Pancreas (tissue), 10 donors: ENCODE data around the gene CSRNP2. TPM values are rescaled to one million over a fixed set of nuclear protein-coding genes. Genes with fewer than 3 reads are reported as not detected.

ENCODE experiments used
- ATAC-seq, 4 donors: fragments of 200-7000 bp; cut with Tn5 transposase; one replicate each; pipeline versions ENCODE4 v1.8.0 to v1.9.1; 2020; ENCODE audit warnings: mild to moderate bottlenecking in 4 of 4, moderate library complexity in 4 of 4
- DNase-seq, 6 donors: peaks; one replicate each; pipeline ENCODE4 v3.0.0-alpha.2; 2020
- FAIRE-seq: peaks from 2 replicates; lab custom pipeline; 2012; peaks lifted over from hg19 to GRCh38; lab: Jason Lieb, UNC
- H3K27ac ChIP-seq, 4 donors: fragments of 200-600 bp; sonication (generic); 1 replicate in 3 of 4; 2 replicates in 1 of 4; pipeline versions ENCODE4 v1.5.0 to v1.8.0; 2020
- H3K27me3 ChIP-seq, 4 donors: fragments of 200-600 bp; one replicate each; pipeline ENCODE4 v1.8.0; 2021
- H3K36me3 ChIP-seq, 3 donors: fragments of 200-600 bp; sonication (generic) in 1 of 3; one replicate each; pipeline versions ENCODE4 v1.5.0 to v1.8.0; 2020 to 2021
- H3K4me1 ChIP-seq, 3 donors: fragments of 200-600 bp; one replicate each; pipeline ENCODE4 v1.8.0; 2021
- H3K4me3 ChIP-seq, 4 donors: fragments of 200-600 bp; sonication (generic) in 2 of 4; one replicate each; pipeline versions ENCODE4 v1.5.0 to v1.8.0; 2020 to 2021
- H3K9me3 ChIP-seq, 4 donors: fragments of 200-600 bp; one replicate each; pipeline ENCODE4 v1.8.0; 2021
- WGBS, 2 donors: extraction: QIAGEN DNeasy Blood & Tissue Kit; methylation state at CpG; one replicate each; pipeline ENCODE4 v1.1.7; 2013; 5-methylcytosine and 5-hydroxymethylcytosine counted together
- intact Hi-C, 3 donors: fragments of 100-400 bp; cut with DNase I; formaldehyde crosslinking; loops; one replicate each; pipeline versions ENCODE4 v1.11.1 to v1.14.2; 2022
- polyA plus RNA-seq, 2 donors: library from polyadenylated mRNA; stranded (reverse); fragments of 200-250 nt; gene quantifications; one replicate each; pipeline ENCODE4 v1.2.3, GENCODE V29; 2013
- total RNA-seq, 6 donors: library from RNA; stranded (reverse); fragmentation: NEBNext Ultra II Directional in 4 of 6; extraction: Animal tissue kit (Norgen Biotek cat#: 25700) in 4 of 6; gene quantifications; one replicate each; pipeline versions ENCODE4 v1.2.1 to v1.2.4, GENCODE V29; 2021 to 2023
- TF ChIP-seq, protein P1 (sequence below), 4 donors: fragments of 200-600 bp; sonication (generic) in 3 of 4; IDR thresholded peaks; one replicate each; pipeline versions ENCODE4 v1.5.0 to v1.8.0; 2021; ENCODE audit warnings: antibody characterized with exemption in 4 of 4
- donor health status: healthy with polysubstance abuse.
- donor health status: DM: no; HTN: no; CAD: no; lungs with moderate emphysema.
- donor health status: DM: no; HTN: no; CAD: no.
- donor health status: control.
- donor health status: control.
- donor health status: Bipolar disorder and iron deficiency.
- donor health status: DM: yes; HTN: yes; CAD: no.
- donor health status: DM: no; HTN: no; CAD: no.
- donor health status: DM: no; HTN: no; CAD: no.
- donor health status: DM: yes; HTN: yes; CAD: no.

The CSRNP2 gene
- total and polyA plus RNA-seq, 8 donors: 8.2 to 15.1 (median 10.3) TPM

DNA sequence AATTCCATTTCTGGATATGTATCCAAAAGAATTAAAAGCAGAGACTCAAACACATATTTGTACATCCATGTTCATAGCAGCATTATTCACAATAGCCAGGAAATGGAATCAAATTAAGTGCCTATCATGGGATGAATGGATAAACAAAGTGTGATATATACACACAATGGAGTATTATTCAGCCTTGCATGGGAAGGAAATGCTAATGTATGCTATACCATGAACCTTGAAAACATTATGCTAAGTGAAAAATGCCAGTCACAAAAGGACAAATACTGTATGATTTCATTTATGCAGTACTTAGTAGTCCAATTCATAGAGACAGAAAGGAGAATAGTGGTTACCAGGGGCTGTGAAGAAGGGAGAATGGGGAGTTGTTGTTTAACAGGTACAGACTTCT is 32.1 kb upstream of the CSRNP2 start:
- TF ChIP-seq, protein P1, sequence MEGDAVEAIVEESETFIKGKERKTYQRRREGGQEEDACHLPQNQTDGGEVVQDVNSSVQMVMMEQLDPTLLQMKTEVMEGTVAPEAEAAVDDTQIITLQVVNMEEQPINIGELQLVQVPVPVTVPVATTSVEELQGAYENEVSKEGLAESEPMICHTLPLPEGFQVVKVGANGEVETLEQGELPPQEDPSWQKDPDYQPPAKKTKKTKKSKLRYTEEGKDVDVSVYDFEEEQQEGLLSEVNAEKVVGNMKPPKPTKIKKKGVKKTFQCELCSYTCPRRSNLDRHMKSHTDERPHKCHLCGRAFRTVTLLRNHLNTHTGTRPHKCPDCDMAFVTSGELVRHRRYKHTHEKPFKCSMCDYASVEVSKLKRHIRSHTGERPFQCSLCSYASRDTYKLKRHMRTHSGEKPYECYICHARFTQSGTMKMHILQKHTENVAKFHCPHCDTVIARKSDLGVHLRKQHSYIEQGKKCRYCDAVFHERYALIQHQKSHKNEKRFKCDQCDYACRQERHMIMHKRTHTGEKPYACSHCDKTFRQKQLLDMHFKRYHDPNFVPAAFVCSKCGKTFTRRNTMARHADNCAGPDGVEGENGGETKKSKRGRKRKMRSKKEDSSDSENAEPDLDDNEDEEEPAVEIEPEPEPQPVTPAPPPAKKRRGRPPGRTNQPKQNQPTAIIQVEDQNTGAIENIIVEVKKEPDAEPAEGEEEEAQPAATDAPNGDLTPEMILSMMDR (IDR thresholded peaks at IDR 0.05): no peak
- no peak overlapping the region for H3K27ac ChIP-seq
- no peak overlapping the region for H3K4me3 ChIP-seq
- no peaks in the 10 kb centered on the region for H3K9me3 ChIP-seq
- no peak for ATAC-seq
- intact Hi-C loops: no loop called here
- H3K27me3 ChIP-seq: no peaks in the 10 kb centered on the region
- peaks cover 0 to 24% (median 0%) of the 10 kb centered on the region in 3 donors for H3K36me3 ChIP-seq
- H3K4me1 ChIP-seq: no peaks in the 10 kb centered on the region
- FAIRE-seq: no peak
- DNase-seq: no peak

DNA sequence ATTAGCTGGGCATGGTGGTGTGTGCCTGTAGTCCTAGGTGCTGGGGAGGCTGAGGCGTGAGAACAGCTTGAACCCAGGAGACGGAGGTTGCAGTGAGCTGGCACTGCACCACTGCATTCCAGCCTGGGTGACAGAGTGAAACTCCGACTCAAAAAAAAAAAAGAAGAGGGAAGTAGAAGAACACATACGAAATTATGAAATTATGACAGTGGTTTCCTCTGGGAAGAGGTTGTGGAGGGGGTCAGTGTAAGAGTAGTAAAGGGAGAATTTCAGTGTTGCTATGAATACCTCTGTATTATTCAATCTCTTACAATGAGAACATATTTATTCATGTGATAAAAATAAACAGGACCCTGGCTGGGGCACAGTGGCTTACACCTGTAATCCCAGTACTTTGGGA is 24.7 kb upstream of the CSRNP2 start:
- no peak overlapping the region for H3K27ac ChIP-seq
- no peaks in the 10 kb centered on the region for H3K9me3 ChIP-seq
- TF ChIP-seq, protein P1 (IDR thresholded peaks at IDR 0.05): no peak
- H3K4me1 ChIP-seq: no peaks in the 10 kb centered on the region
- no peak for FAIRE-seq
- H3K36me3 ChIP-seq: peaks cover 0 to 55% (median 17%) of the 10 kb centered on the region in 3 donors
- intact Hi-C loops: no loop called here
- no peak for DNase-seq
- no peak for ATAC-seq
- WGBS, 2 donors: 87 to 89% methylated on average over 4 of the region's 4 CpGs
- H3K27me3 ChIP-seq: no peaks in the 10 kb centered on the region
- H3K4me3 ChIP-seq: no peak overlapping the region

DNA sequence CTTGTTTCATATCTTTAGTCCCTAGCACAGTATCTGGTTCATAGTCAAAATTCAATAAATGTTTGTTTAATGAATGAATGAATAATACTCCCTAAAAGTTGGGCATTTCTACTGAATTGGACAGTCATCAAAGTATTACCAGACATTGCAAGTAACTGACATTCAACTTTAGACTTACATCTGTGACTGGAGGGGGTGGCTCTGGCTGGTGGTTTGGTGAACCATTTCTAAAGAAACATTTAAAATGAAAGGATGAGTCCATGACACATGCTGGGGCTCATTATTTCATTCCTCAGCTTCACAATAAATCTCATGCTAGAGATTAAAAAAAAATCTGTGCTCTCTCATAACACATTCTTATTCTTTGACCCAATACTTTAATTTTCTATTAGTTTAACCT is 20.6 kb upstream of the CSRNP2 start:
- Histone ChIP-seq H3K36me3 (peaks cover 4 to 48% (median 12%) of the 10 kb centered on the region in 3 donors), H3K27ac (no peak overlapping the region), H3K27me3 (no peaks in the 10 kb centered on the region), H3K9me3 (no peaks in the 10 kb centered on the region), H3K4me3 (no peak overlapping the region), H3K4me1 (no peaks in the 10 kb centered on the region)
- no peak for FAIRE-seq
- no peak for ATAC-seq
- TF ChIP-seq, protein P1 (IDR thresholded peaks at IDR 0.05): no peak
- no peak for DNase-seq
- intact Hi-C loops: no loop called here

DNA sequence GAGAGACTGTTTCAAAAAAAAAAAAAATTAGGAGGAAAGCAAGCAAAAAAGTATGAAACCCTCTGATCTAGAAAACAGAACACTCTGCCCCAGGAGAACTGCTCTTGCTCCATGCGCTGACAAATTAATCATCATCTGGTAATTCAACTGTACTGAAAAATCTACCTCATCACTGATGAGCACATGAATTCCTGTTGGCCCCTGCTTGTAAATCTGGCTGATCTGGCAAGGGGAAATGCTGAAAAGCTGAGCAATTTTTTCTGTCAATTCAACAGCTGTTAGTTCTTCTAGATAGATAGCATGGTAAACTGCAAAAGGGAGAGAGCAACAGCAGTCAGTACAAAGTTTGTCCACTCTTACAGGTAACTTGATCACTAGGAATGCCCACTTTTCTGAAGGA is 15.2 kb upstream of the CSRNP2 start:
- Histone ChIP-seq H3K4me3 (no peak overlapping the region), H3K4me1 (no peaks in the 10 kb centered on the region), H3K27ac (no peak overlapping the region), H3K36me3 (peaks cover 0 to 41% (median 4%) of the 10 kb centered on the region in 3 donors), H3K27me3 (no peaks in the 10 kb centered on the region), H3K9me3 (no peaks in the 10 kb centered on the region)
- intact Hi-C loops: no loop called here
- ATAC-seq: no peak
- TF ChIP-seq, protein P1 (IDR thresholded peaks at IDR 0.05): no peak
- WGBS, 2 donors: 95 to 100% methylated on average over 1 of the region's 1 CpG
- no peak for DNase-seq
- FAIRE-seq: no peak

DNA sequence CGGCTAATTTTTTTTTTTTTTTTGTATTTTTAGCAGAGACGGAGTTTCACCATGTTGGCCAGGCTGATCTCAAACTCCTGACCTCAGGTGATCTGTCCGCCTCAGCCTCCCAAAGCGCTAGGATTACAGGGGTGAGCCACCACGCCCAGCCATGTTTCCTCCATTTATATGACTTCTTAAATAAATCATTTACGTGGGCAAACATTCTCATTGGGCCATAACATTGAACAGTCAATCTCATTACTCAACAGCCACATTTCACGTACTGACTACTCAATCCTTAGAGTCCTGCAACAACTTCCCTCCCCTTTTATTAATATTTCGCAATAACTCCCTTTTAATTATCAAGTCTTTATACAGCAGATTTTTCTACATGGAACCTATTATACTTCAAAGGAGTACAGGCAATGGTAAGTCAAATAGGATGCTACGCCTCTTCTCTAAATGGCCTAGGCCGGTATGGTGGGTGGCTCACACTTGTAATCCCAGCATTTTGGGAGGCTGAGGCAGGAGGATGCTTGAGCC is 7.4 kb upstream of the CSRNP2 start:
- Histone ChIP-seq H3K4me1 (no peaks in the 10 kb centered on the region), H3K9me3 (no peaks in the 10 kb centered on the region), H3K27me3 (no peaks in the 10 kb centered on the region), H3K27ac (no peak overlapping the region), H3K4me3 (no peak overlapping the region), H3K36me3 (peaks cover 0 to 13% (median 0%) of the 10 kb centered on the region in 3 donors)
- no peak for FAIRE-seq
- 95 to 98% methylated on average over 10 of the region's 10 CpGs for WGBS, 2 donors
- ATAC-seq: no peak
- TF ChIP-seq, protein P1 (IDR thresholded peaks at IDR 0.05): no peak
- DNase-seq: no peak
- intact Hi-C loops: no loop called here
